Fibroblast of lung (primary cell): ENCODE measurements around the gene FMNL2. TPM values are rescaled to one million over a fixed set of nuclear protein-coding genes. Genes with fewer than 3 reads are reported as not detected.

Experiments used
- DNase-seq, 2 donors: peaks; one replicate each; pipeline versions ENCODE4 v3.0.0 to v3.0.0-alpha.2; 2010; ENCODE audit warnings: low read depth in 2 of 2
- H2AFZ ChIP-seq: 2 replicates; pipeline ENCODE4 v1.5.1; 2012; ENCODE audit warnings: low read length, control low read depth, inconsistent platforms
- H3K27ac ChIP-seq: 2 replicates; pipeline ENCODE4 v1.5.1; 2011; ENCODE audit warnings: low read length, control low read depth; ENCODE audit not compliant: insufficient read depth
- H3K27me3 ChIP-seq: 2 replicates; pipeline ENCODE4 v1.5.1; 2011; ENCODE audit warnings: mild to moderate bottlenecking, low read length; ENCODE audit not compliant: control insufficient read depth, insufficient read depth
- H3K36me3 ChIP-seq: 2 replicates; pipeline ENCODE4 v1.5.1; 2011; ENCODE audit warnings: low read length; ENCODE audit not compliant: control insufficient read depth, insufficient read depth
- H3K4me1 ChIP-seq: 2 replicates; pipeline ENCODE4 v1.5.1; 2011; ENCODE audit warnings: low read length; ENCODE audit not compliant: control insufficient read depth, insufficient read depth; ENCODE audit errors: extremely low read depth
- H3K4me2 ChIP-seq: 2 replicates; pipeline ENCODE4 v1.5.1; 2011; ENCODE audit warnings: low read length, control low read depth; ENCODE audit not compliant: insufficient read depth; ENCODE audit errors: extremely low read depth
- H3K4me3 ChIP-seq, 4 experiments: fragments of 200-600 bp in 1 of 4; sonication (generic) in 1 of 4; replicated peaks in 1 of 4; 2 replicates each; pipeline ENCODE4 v1.5.1; 2011 to 2016; ENCODE audit warnings: low read length in 4 of 4, low read depth in 3 of 4, mild to moderate bottlenecking in 3 of 4, control low read depth in 2 of 4, inconsistent platforms in 1 of 4, mixed read lengths in 1 of 4; ENCODE audit not compliant: insufficient read depth in 1 of 4; ENCODE audit errors: control extremely low read depth in 1 of 4
- H3K79me2 ChIP-seq: 2 replicates; pipeline ENCODE4 v1.5.1; 2012; ENCODE audit warnings: mild to moderate bottlenecking, low read length, inconsistent platforms; ENCODE audit not compliant: control insufficient read depth, insufficient read depth
- H3K9ac ChIP-seq: 2 replicates; pipeline ENCODE4 v1.5.1; 2011; ENCODE audit warnings: mild to moderate bottlenecking, low read length, control low read depth; ENCODE audit not compliant: insufficient read depth
- H3K9me3 ChIP-seq: 2 replicates; pipeline ENCODE4 v1.5.1; 2012; ENCODE audit warnings: low read depth, low read length; ENCODE audit not compliant: control insufficient read depth, insufficient read depth
- H4K20me1 ChIP-seq: 2 replicates; pipeline ENCODE4 v1.5.1; 2011; ENCODE audit warnings: low read length; ENCODE audit not compliant: control insufficient read depth, insufficient read depth; ENCODE audit errors: extremely low read depth
- CTCF ChIP-seq, 2 donors: IDR thresholded peaks in 1 of 2; conservative IDR thresholded peaks in 1 of 2; 1 replicate in 1 of 2; 2 replicates in 1 of 2; pipeline ENCODE4 v1.5.1; 2011 to 2012; ENCODE audit warnings: low read length in 2 of 2, control low read depth in 1 of 2, inconsistent platforms in 1 of 2, low read depth in 1 of 2, mild to moderate bottlenecking in 1 of 2
- EZH2 ChIP-seq: IDR thresholded peaks from 2 replicates; pipeline ENCODE4 v1.5.1; 2012; ENCODE audit warnings: low read length, control low read depth, mild to moderate bottlenecking; ENCODE audit errors: missing control alignments
- polyA plus RNA-seq, 2 donors: library from polyadenylated mRNA; depleted of rRNA in 1 of 2; stranded (reverse) in 1 of 2; unstranded in 1 of 2; fragments of >200 nt; gene quantifications; 2 replicates each; pipeline ENCODE4 v1.2.1, GENCODE V29; 2011 to 2012; ENCODE audit warnings: missing spikeins in 1 of 2
- total RNA-seq: library from RNA; depleted of rRNA; stranded (reverse); fragments of >200 nt; gene quantifications from 2 replicates; pipeline ENCODE4 v1.2.1, GENCODE V29; 2014

The FMNL2 gene
- total and polyA plus RNA-seq, 2 donors (not counting 1 experiment from before 2014, with no cell fraction given): 12.0 to 30.2 TPM

- peak overlapping the region; percentile 42 for H3K4me2 ChIP-seq
- DNase-seq: peak in 1 of 2 donors; percentile 44
- peaks cover 2% of the 10 kb centered on the region for H3K4me1 ChIP-seq
- no peak overlapping the region for H2AFZ ChIP-seq
- H3K27ac ChIP-seq: no peak overlapping the region
- no peak overlapping the region for H3K9ac ChIP-seq
- no peaks in the 10 kb centered on the region for H4K20me1 ChIP-seq
- no peak overlapping the region for H3K4me3 ChIP-seq
- H3K9me3 ChIP-seq: no peaks in the 10 kb centered on the region
- peaks cover 8% of the 10 kb centered on the region for H3K79me2 ChIP-seq
- H3K27me3 ChIP-seq: no peaks in the 10 kb centered on the region
- H3K36me3 ChIP-seq: no peaks in the 10 kb centered on the region
- TF ChIP-seq EZH2 (no peak), CTCF (conservative IDR thresholded peaks at IDR 0.05 in 1 of 2, IDR thresholded peaks at IDR 0.05 in 1 of 2; ENCODE audit: low read depth in 1 of 2, low read length in 2 of 2) (no peak)
Observed at GRCh38 chr2:152466980-152467676, 132.2 kb downstream of the FMNL2 start.

GRCh38 chr2:152467677-152468410 lies 132.9 kb downstream of the FMNL2 start:
- Histone ChIP-seq H3K4me2 (peak overlapping the region; percentile 4), H3K79me2 (peaks cover 11% of the 10 kb centered on the region), H3K27me3 (no peaks in the 10 kb centered on the region), H3K27ac (no peak overlapping the region), H2AFZ (no peak overlapping the region), H3K4me1 (peaks cover 2% of the 10 kb centered on the region), H4K20me1 (no peaks in the 10 kb centered on the region), H3K9me3 (no peaks in the 10 kb centered on the region), H3K36me3 (no peaks in the 10 kb centered on the region), H3K9ac (no peak overlapping the region), H3K4me3 (no peak overlapping the region)
- no peak for DNase-seq
- no peak for TF ChIP-seq EZH2
- TF ChIP-seq CTCF (conservative IDR thresholded peaks at IDR 0.05 in 1 of 2, IDR thresholded peaks at IDR 0.05 in 1 of 2; ENCODE audit: low read depth in 1 of 2, low read length in 2 of 2): no peak

GRCh38 chr2:152468899-152469692 lies 134.1 kb downstream of the FMNL2 start:
- H3K9me3 ChIP-seq: no peaks in the 10 kb centered on the region
- H3K27me3 ChIP-seq: no peaks in the 10 kb centered on the region
- H3K27ac ChIP-seq: no peak overlapping the region
- H3K79me2 ChIP-seq: peaks cover 11% of the 10 kb centered on the region
- peak overlapping the region; percentile 9 for H3K4me2 ChIP-seq
- H3K36me3 ChIP-seq: no peaks in the 10 kb centered on the region
- peak in 1 of 2 donors; percentile 58 for DNase-seq
- TF ChIP-seq CTCF (conservative IDR thresholded peaks at IDR 0.05 in 1 of 2, IDR thresholded peaks at IDR 0.05 in 1 of 2; ENCODE audit: low read depth in 1 of 2, low read length in 2 of 2) (no peak), EZH2 (no peak)
- H3K4me3 ChIP-seq: no peak overlapping the region
- no peak overlapping the region for H3K9ac ChIP-seq
- H3K4me1 ChIP-seq: peaks cover 2% of the 10 kb centered on the region
- H2AFZ ChIP-seq: no peak overlapping the region
- no peaks in the 10 kb centered on the region for H4K20me1 ChIP-seq
